KMS-11 (cell line): Measurements from ENCODE around the gene DSG3.

Experiments
- H2AFZ ChIP-seq: fragments of 200-600 bp; sonication (generic); 2 replicates; pipeline ENCODE4 v1.6.1; 2016; ENCODE audit warnings: antibody characterized with exemption, mixed run types, low read depth
- H3K27ac ChIP-seq: fragments of 200-600 bp; sonication (generic); 2 replicates; pipeline ENCODE4 v1.6.1; 2016; ENCODE audit warnings: mild to moderate bottlenecking, mixed run types
- H3K27me3 ChIP-seq: fragments of 200-600 bp; sonication (generic); 2 replicates; pipeline ENCODE4 v1.6.1; 2017; ENCODE audit warnings: mild to moderate bottlenecking, low read depth, mixed run types, moderate library complexity; ENCODE audit not compliant: insufficient read depth
- H3K36me3 ChIP-seq: fragments of 200-600 bp; sonication (generic); 2 replicates; pipeline ENCODE4 v1.6.1; 2017; ENCODE audit warnings: mild to moderate bottlenecking, mixed run types; ENCODE audit not compliant: insufficient read depth
- H3K4me1 ChIP-seq: fragments of 200-600 bp; sonication (generic); 2 replicates; pipeline ENCODE4 v1.6.1; 2016; ENCODE audit warnings: mild to moderate bottlenecking, low read depth, mixed run types; ENCODE audit not compliant: poor library complexity, severe bottlenecking
- H3K4me2 ChIP-seq: fragments of 200-600 bp; sonication (generic); 2 replicates; pipeline ENCODE4 v1.7.0; 2016; ENCODE audit warnings: mild to moderate bottlenecking, mixed run types
- H3K4me3 ChIP-seq: fragments of 200-600 bp; sonication (generic); IDR thresholded peaks from 2 replicates; pipeline ENCODE4 v1.6.1; 2017; ENCODE audit warnings: low read depth, low read length, mixed read lengths; ENCODE audit not compliant: insufficient read depth
- H3K79me2 ChIP-seq: fragments of 200-600 bp; sonication (generic); 2 replicates; pipeline ENCODE4 v1.6.1; 2016; ENCODE audit warnings: low read depth, mixed run types; ENCODE audit not compliant: insufficient read depth
- H3K9ac ChIP-seq: fragments of 200-600 bp; sonication (generic); 2 replicates; pipeline ENCODE4 v1.6.1; 2016; ENCODE audit warnings: mild to moderate bottlenecking, mixed run types
- H4K20me1 ChIP-seq: fragments of 200-600 bp; sonication (generic); 2 replicates; pipeline ENCODE4 v1.6.1; 2016; ENCODE audit warnings: mild to moderate bottlenecking, mixed run types; ENCODE audit not compliant: insufficient read depth
- CTCF ChIP-seq: fragments of 200-600 bp; sonication (generic); conservative IDR thresholded peaks from 2 replicates; pipeline ENCODE4 v1.6.1; 2017; ENCODE audit warnings: low read depth, mild to moderate bottlenecking, antibody characterized with exemption, low read length, moderate library complexity, mixed read lengths

DSG3 gene

GRCh38 chr18:31454066-31454708 is 6.6 kb downstream of the DSG3 start:
- Histone ChIP-seq H2AFZ (no peak overlapping the region), H3K27ac (no peak overlapping the region), H3K4me2 (no peak overlapping the region), H3K9ac (no peak overlapping the region), H3K4me1 (no peaks in the 10 kb centered on the region), H4K20me1 (no peaks in the 10 kb centered on the region), H3K27me3 (no peaks in the 10 kb centered on the region), H3K36me3 (no peaks in the 10 kb centered on the region), H3K4me3 (no peak overlapping the region), H3K79me2 (no peaks in the 10 kb centered on the region)
- no peak for TF ChIP-seq CTCF

- H3K4me3 ChIP-seq, result no peak overlapping the region
- no peaks in the 10 kb centered on the region for H4K20me1 ChIP-seq
- H3K4me1 ChIP-seq, result no peaks in the 10 kb centered on the region
- no peaks in the 10 kb centered on the region for H3K79me2 ChIP-seq
- H3K27me3 ChIP-seq, result no peaks in the 10 kb centered on the region
- no peak overlapping the region for H2AFZ ChIP-seq
- no peak for TF ChIP-seq CTCF
- H3K4me2 ChIP-seq, result no peak overlapping the region
- H3K9ac ChIP-seq, result no peak overlapping the region
- H3K36me3 ChIP-seq, result no peaks in the 10 kb centered on the region
- no peak overlapping the region for H3K27ac ChIP-seq
Observed at GRCh38 chr18:31469629-31470028, 22.1 kb downstream of the DSG3 start.

GRCh38 chr18:31478688-31479087 is 31.1 kb downstream of the DSG3 start:
- H3K27me3 ChIP-seq, result no peaks in the 10 kb centered on the region
- no peaks in the 10 kb centered on the region for H3K4me1 ChIP-seq
- H3K4me2 ChIP-seq, result no peak overlapping the region
- H3K4me3 ChIP-seq, result no peak overlapping the region
- H3K27ac ChIP-seq, result no peak overlapping the region
- no peaks in the 10 kb centered on the region for H3K79me2 ChIP-seq
- TF ChIP-seq CTCF, result no peak
- no peaks in the 10 kb centered on the region for H4K20me1 ChIP-seq
- H3K9ac ChIP-seq, result no peak overlapping the region
- no peak overlapping the region for H2AFZ ChIP-seq
- H3K36me3 ChIP-seq, result no peaks in the 10 kb centered on the region

GRCh38 chr18:31482051-31482450 is 34.5 kb downstream of the DSG3 start:
- H3K27ac ChIP-seq, result no peak overlapping the region
- H2AFZ ChIP-seq, result no peak overlapping the region
- H3K4me2 ChIP-seq, result no peak overlapping the region

More at GRCh38 chr18:31482051-31482450, 34.5 kb downstream of the DSG3 start:
- H3K4me3 ChIP-seq, result no peak overlapping the region
- no peaks in the 10 kb centered on the region for H3K79me2 ChIP-seq
- H3K4me1 ChIP-seq, result no peaks in the 10 kb centered on the region
- TF ChIP-seq CTCF, result no peak
- H4K20me1 ChIP-seq, result no peaks in the 10 kb centered on the region
- H3K36me3 ChIP-seq, result no peaks in the 10 kb centered on the region
- H3K9ac ChIP-seq, result no peak overlapping the region
- no peaks in the 10 kb centered on the region for H3K27me3 ChIP-seq
